Embryonic facial prominence (tissue), 1 donor: ENCODE data around the gene RAP1GDS1.

Experiments
- DNase-seq: peaks from one replicate; pipeline ENCODE4 v3.0.0-alpha.2; 2016; ENCODE audit errors: extremely low spot score

The RAP1GDS1 gene, protein sequence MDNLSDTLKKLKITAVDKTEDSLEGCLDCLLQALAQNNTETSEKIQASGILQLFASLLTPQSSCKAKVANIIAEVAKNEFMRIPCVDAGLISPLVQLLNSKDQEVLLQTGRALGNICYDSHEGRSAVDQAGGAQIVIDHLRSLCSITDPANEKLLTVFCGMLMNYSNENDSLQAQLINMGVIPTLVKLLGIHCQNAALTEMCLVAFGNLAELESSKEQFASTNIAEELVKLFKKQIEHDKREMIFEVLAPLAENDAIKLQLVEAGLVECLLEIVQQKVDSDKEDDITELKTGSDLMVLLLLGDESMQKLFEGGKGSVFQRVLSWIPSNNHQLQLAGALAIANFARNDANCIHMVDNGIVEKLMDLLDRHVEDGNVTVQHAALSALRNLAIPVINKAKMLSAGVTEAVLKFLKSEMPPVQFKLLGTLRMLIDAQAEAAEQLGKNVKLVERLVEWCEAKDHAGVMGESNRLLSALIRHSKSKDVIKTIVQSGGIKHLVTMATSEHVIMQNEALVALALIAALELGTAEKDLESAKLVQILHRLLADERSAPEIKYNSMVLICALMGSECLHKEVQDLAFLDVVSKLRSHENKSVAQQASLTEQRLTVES

DNA sequence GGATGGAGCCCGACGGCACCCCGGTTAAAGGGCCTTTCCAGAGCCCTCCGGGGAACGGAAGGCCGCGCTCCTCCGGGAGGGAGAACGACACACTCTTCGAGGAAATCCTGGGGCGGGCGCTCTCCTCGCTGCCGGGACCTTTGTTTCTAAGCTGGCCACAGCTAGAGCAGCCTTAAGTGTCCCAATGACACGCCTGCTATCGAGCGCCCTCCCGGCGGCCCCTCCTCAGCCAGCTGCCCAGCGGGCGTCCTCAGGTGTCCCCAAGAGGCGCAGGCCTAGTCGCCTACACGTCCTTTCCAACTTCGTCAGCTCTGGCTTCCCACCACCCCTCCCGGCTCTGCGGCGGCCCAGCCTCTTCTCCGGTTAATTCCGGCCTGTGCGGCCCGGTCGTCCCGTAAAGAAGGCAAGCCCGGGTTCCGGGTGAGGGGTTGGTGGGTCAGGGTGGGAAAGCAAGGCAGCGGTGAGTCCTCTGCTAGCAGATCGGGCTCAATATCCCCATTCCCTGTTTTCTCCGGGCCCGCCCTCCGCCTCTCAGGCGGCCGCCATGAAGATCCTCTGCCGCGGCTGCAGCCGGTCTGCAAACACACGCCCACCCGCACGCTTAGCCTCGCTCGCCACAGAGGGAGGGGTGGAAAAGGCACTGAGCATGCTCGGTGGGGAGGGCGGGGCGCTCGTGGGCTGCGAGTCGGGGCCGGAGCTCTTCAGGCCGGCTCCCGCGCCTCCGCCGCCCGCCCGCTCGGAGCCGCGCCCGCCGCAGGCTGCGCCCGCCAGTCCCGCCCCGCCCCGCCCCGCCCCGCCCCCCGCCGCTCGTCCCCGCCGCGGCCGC is at the start of gene RAP1GDS1:
TSS of gene RAP1GDS1 (plus strand) at position 806 of the 826 bp plus-strand sequence. CDS start 182 bp downstream, outside the sequence.
- peak; percentile 93 for DNase-seq

DNA sequence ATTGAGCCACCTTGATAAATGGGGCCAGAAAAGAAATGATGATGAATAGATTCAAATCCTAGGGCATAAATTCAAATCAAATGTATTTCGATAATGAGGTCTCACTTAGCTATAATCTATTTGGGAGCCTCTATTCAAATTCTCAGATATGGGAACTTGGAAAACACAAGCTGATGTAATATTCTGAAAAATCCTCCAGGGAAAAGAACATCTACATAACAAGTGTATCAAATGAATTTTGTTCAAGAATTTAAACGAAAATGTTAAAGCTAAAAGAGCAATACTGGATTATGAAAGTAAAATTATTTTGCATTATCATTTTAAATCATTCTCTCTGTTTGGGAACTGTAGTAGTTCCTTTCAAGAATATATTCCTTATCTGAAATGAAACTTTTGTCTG is 38.9 kb upstream of the RAP1GDS1 start:
- DNase-seq, result no peak

DNA sequence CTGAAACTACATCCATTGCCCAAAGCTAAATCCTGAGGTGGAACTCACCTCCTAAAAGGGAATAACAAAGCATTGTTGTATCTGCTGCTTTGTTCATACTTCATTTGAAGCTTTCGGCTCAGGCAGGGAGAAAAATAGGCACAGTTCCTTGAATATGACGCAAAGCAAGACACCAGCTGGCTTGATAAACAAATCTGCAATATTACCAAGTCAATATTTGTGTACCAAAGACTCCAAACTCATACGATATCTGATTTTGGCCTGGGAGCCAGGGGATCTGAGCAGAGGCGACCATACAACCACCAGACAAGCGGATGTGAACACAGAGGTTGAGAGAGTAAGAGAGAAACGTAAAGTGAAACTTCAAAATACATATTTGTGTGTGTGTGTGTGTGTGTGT is 34.8 kb upstream of the RAP1GDS1 start:
- no peak for DNase-seq

DNA sequence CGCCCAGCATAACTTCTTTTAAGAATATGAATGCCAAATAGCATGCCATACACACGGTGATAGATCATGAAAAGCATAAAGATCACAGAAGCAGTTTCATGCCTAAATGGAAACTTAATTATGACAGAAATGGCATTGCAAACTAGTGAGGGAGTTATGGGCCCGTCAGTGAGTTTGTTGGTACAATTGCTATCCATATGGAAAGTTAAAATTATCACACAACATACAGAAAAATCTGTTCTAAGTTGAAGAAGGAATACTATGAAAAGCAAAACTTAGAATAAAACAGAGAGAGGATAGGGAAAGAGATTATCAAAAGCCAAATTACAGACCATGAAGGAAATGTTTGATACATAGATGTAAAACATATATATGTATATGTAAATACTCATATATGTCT is 30.2 kb upstream of the RAP1GDS1 start:
- no peak for DNase-seq

DNA sequence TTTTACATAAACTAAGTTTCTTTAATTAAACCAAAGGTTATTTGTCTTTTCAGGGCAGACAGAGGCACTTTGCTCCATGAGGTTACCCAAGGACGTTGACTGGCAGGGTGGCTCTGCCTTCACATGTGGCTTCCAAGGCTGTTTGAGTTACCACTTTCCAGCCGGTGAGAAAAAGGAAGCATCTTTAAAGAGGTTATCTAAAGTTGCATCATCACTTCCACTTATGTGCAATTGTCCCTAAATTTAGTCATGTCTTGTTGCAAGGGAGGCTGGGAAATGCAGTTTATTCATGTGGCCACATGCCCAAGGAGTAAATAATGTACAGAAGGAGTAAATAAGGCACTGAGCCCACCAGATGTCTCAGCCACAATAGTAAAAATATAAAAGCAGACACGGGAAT is 29.0 kb upstream of the RAP1GDS1 start:
- no peak for DNase-seq

DNA sequence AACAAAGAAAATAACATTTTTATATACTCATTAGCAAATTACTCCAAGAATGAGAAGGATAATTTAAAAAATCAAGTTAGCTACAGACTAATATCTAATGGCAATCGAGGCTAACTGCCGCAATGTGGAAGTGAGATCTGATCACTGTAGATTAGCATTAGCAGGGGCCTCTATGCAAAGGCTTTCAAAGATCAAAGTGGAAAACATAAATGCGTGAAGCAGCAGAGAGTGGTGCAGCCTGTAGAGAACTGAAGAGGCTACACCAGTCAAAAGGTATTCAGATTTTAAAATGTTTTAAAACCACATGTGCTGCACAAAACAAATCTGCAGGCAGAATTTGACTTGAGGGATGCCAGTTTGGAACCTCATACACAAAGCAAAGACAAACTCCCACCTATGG is 24.0 kb upstream of the RAP1GDS1 start:
- no peak for DNase-seq

DNA sequence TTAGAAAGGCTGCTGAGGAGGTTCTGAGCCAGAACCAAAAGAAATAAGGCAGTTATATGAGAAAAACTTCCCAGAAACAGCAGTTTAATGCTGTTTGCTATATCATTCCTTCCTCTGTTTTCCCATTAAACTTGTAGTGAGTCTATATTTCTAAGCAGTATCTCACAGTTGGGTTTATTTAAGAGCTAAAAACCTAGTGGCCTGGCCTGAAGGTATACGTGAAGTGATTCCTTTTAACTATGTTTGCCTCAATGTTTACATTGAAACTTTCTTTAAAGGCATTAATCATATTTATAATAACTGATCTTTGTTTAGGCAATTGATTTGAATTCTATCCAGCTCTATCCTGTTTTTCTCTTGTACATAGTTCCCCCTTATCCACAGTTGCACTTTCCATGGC is 19.1 kb upstream of the RAP1GDS1 start:
- DNase-seq, result no peak

DNA sequence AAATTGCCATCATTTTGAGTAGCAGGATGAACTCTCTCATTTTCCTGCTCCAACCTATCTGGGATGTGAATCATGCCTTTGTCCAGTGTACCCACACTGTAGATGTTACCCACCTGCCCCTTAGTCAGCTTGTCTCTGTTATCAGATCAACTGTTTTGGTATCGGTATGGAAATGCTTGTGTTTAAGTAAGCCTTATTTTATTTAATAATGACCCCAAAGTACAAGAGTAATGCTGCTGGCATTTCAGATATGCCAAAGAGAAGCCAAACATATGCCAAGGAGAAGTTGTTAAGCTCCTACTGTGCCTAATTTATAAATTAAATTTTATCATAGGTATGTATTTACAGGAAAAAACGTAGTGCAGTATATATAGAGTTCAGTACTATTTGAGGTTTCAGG is 18.6 kb upstream of the RAP1GDS1 start:
- DNase-seq, result no peak

DNA sequence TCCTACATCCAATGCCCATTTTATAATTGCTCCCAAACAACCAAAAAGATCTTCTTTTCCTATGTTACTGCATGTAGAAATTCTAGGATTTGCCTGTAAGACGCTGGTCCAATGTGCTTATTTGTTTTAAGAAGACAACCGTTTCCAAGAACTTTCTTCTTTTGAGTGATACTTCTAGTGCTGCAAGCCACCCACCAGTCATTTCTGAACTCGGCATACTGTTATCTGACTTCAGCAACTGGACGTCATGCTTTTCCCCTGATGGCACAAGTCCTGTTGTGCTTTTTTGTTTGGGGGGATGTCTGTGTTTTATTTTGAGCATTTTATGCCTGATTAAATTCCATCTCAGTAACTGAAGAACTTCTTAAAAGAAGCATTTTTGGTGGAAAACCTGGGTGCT is 16.0 kb upstream of the RAP1GDS1 start:
- no peak for DNase-seq

DNA sequence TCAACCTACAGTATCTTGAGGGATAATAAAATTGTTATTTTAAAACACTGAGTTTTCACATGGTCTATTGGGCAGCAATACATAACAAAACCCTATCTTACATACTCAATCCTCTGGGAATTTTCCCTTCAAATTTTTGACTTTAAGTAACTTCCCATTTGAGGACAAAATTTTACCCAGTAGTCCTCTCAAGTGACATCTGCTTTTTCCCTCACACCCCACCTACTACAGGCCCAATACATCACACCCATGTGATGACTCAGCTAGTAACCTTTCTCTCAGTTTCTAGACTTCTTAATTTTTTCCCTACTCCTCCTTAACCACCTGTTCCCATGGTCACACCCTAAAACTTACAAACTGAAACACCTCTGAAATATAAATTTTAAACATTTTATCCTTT is 12.2 kb upstream of the RAP1GDS1 start:
- no peak for DNase-seq

DNA sequence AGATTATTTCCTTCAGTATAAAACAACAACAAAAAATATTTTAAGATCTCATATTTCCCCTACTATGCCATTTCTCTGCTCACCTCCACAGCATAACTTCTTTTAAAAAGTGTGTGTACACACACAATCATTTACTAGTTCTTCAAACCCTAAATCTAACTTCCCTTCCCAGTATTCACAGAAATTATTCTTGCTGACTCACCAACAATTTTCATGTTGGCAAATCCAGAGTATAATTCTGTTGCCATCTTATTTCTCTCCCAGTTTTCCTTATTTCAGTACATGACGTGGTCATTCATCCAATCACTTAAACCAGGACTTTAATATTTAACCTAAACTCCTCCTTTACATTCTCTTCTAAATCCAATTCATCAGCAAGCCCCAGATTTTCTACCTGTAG is 11.4 kb upstream of the RAP1GDS1 start:
- no peak for DNase-seq

DNA sequence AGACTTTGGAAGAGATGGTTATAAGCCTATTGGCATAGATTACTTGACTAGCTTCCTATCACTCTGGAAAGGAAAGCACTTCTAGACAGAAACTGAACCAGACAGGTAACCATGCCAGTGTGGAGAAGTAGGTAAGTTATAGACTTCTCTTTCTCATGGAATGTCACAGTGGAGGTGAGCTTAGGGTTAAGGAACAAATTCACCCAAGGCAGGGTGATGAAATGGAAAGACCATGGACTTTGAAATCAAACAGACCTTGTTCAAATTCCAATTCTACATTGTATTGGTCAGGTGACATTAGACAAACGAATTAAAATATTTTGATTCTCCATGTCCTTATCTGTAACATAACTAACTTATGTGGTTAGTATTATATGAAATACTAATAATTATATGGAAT is 7.7 kb upstream of the RAP1GDS1 start:
- DNase-seq, result no peak

DNA sequence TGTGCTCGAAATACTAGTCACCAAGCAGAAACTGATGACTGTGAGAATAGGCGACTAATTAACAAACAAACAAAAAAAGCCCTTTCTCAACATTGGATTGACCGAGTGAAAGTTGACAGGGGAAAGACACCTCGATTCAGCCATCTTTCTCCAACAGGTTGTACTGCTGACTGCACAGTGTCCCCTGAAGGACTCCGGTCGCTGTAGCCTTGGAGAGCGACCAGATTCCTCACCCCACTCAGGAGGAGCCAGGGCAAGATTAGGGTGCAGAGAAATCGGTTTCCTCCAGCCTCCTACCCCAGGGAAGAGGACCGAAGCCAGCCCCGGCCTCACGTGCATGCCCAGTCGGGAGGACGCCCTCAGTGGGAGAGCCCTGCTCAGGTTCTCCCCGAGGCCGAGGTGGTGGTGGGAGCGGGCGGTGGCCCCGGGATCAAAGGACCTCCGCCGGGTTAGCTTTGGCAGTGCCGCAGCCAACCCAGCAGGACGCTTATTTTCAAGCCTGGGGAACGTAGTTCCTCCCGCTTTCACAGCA is 1.1 kb upstream of the RAP1GDS1 start:
- DNase-seq, result no peak

DNA sequence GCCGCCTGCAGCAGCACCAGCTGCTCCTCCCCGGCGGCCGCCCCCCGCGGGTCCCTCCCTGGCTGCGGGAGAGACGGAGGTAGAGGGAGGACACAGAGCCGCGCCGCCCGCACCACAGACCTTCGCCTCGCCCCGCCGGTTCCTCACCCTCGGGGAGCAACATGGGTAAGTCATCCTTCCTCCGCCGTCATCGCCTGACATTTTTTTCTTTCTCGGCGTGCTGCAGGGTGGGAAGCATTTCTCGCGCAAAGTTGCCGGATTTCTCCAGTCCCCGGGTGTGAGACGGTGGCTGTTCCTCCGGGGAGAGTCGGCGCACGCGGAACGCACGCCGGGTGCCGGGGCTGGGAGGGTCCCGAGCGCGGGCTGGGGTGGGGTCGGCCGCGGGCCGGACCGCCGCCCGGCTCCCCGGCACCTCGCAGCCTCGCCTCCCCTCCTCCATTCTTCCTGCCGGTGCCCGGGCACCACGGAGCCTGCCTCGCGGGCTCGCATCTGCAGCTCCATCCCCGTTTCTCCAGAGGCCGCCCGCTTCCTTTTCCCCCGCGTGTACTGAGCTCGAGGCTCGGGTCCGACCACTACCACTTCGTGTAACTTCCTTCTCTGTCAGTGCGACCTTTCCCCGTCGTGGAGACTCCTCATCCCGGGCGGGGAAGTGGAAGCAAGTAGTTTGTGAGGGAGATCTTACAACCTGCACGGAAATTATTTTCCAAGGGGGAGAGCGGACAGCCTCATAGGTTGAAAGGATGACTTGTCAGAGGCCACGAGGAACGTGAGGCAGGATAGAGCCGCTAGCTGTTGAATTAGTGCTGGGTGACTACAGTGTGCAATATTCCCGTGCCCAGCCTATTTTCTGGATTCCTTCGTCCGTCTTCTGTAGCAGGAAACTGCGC is 464 bp downstream of the RAP1GDS1 start:
- peak; percentile 54 for DNase-seq

DNA sequence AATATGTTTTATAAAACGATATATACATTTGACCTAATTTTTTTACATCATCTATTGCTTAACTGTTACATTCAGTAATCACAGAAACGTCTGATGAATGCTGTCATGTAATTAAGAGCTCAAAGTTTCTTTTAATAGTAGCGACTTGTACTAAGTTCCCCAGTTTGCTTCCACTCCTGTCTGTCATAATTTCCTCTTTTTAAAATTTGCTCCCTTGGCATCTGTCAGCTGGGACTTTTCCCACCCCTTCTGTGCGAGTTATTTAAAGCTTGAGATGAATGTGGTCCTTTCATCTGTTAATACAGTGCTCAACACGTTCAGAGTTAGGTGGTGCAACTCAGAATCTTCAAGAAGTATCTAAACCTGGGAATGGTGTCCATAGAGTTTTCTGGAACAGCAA is 1.2 kb downstream of the RAP1GDS1 start:
- DNase-seq, result no peak

DNA sequence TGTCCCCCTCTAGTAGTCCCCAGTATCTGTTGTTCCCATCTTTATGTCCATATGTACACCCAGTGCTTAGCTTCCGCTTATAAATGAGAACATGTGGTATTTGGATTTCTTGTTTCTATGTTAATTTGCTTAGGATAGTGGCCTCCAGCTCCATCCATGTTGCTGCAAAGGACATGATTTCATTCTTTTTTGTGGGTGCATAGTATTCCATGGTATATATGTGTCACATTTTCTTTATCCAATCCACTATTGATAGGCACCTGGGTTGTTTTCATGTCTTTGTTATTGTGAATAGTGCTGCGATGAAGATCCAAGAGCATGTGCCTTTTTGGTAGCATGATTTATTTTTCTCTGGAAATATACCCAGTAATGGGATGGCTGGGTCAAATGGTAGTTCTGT is 6.3 kb downstream of the RAP1GDS1 start:
- DNase-seq, result no peak

DNA sequence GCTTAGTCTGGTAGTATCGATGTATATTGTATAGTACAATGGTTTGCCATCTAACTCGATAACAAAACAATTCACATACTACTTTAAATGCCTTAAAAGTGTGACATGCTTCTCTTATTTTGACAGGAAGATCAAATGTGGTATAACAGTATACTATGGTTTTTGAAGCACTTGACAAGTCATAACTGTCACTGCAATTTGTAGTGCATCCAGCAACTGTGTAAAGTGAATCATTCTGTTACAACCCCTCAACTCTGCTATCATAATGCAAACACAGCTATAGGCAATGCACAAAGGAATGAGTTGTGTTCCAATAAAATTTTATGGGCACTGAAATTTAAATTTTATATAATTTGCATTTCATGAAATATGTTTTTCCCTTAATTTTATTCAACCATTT is 14.0 kb downstream of the RAP1GDS1 start:
- no peak for DNase-seq

DNA sequence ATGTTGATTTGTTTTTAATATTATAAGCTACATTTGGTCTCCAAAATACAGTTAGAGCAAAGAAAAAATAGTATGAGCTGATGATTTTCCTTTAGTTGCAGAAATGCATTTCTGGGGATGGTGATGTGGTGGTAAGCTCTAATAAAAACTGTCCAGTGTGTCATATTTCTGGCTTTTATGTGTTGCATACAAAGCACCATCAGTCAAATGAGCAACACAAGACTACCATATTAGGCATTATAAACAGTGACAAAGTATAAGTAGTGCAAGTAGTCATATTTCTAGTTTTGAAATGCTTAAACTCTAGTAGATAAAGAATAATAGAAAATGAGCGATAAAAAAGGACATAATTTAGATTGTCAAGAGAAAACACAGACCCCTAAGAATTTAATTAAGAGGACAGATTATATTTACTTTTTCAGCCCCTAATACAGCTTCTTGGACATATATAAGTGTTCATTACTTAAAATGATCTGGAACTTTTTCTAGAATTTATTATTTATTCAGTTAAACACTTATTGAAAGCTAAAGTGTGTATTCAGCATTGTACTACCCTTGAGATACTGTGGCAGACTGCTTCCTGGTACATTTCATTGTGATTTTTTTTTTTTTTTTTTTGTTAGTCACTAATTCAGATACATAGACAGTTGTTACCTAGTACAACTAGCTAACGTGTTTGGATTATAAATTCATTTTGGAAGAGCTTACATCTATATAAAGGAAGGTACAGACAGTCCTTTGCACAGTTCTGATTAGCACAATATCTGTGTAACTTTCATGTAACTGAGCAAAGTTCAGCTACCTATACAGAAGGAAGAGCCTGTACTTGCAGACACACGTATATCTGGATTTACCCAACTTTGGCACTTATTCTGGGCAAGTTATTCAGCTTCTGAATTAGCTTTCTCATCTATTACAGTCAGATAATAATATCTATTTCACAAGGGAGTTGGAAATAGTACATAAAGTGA is 22.3 kb downstream of the RAP1GDS1 start:
- no peak for DNase-seq

DNA sequence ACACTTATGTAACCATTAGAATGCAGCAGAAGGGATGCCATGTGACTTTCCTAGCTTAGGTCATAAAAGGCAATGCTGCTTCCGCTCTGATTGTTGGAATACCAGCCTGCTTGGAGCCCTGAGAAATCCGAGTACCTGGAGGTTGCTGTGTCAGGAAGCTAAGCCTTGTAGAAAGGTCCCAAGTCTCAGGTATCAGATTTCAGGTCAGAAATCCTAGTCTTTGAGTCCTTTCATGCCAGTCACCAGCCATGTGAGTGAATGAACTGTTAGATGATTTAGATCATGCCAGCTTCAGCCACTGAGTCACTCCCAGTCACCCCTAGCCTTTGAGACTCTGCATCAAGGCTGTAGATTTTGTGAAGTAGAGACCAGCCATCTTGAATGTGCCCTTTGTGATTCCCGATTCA is 23.5 kb downstream of the RAP1GDS1 start:
- DNase-seq, result no peak

DNA sequence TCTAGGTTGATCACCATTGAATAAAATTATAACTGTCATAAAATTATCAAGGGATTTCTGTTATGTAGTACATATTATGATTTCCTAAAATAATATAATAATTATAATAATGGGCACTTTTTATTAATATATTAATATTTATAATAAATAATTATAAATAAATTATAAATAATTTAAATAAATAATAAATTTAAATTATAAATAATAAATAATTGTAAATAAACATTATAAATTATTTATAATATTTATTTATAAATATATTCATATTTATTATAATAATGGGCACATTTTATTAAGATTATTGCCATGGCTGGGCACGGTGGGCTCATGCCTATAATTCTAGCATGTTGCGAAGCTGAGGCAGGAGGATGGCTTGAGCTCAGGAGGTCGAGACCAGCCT is 24.5 kb downstream of the RAP1GDS1 start:
- no peak for DNase-seq
